Trophoblast cell (in vitro differentiated cells and primary cell): ENCODE results near the gene COPE.
A peak's percentile ranks its signal among the peaks of the same experiment; 100 is the strongest.

ENCODE experiments used
- DNase-seq, 2 donors: peaks; one replicate each; pipeline ENCODE4 v3.0.0-alpha.2; 2016
- H2AFZ ChIP-seq: 2 replicates; pipeline ENCODE4 v1.6.1; 2013; ENCODE audit warnings: low read length, moderate library complexity, mild to moderate bottlenecking; ENCODE audit not compliant: insufficient read depth, poor library complexity
- H2AK5ac ChIP-seq: 2 replicates; pipeline ENCODE4 v1.6.1; 2013; ENCODE audit warnings: mild to moderate bottlenecking, low read length
- H2BK120ac ChIP-seq: 2 replicates; pipeline ENCODE4 v1.6.1; 2013; ENCODE audit warnings: low read length, mild to moderate bottlenecking, moderate library complexity; ENCODE audit not compliant: insufficient read depth, poor library complexity
- H2BK12ac ChIP-seq: 2 replicates; pipeline ENCODE4 v1.6.1; 2013; ENCODE audit warnings: mild to moderate bottlenecking, low read length, moderate library complexity
- H2BK5ac ChIP-seq: 2 replicates; pipeline ENCODE4 v1.6.1; 2013; ENCODE audit warnings: low read length, low read depth, moderate library complexity, mild to moderate bottlenecking; ENCODE audit not compliant: poor library complexity
- H3K14ac ChIP-seq: 2 replicates; pipeline ENCODE4 v1.6.1; 2013; ENCODE audit warnings: mild to moderate bottlenecking, low read length
- H3K18ac ChIP-seq: 2 replicates; pipeline ENCODE4 v1.6.1; 2013; ENCODE audit warnings: mild to moderate bottlenecking, low read length
- H3K23ac ChIP-seq: 2 replicates; pipeline ENCODE4 v1.6.1; 2013; ENCODE audit warnings: low read length
- H3K27ac ChIP-seq: 2 replicates; pipeline ENCODE4 v1.5.1; 2013; ENCODE audit warnings: low read depth, mild to moderate bottlenecking, inconsistent platforms, low read length, moderate library complexity
- H3K27me3 ChIP-seq: 2 replicates; pipeline ENCODE4 v1.6.1; 2013; ENCODE audit warnings: inconsistent platforms, mild to moderate bottlenecking, low read length, moderate library complexity; ENCODE audit not compliant: insufficient read depth
- H3K36me3 ChIP-seq, 2 experiments: 1 replicate in 1 of 2; 2 replicates in 1 of 2; pipeline ENCODE4 v1.6.1; 2013; ENCODE audit warnings: low read length in 2 of 2, mild to moderate bottlenecking in 2 of 2, moderate library complexity in 1 of 2; ENCODE audit not compliant: insufficient read depth in 2 of 2, control insufficient read depth in 1 of 2
- H3K4ac ChIP-seq: 2 replicates; pipeline ENCODE4 v1.6.1; 2013; ENCODE audit warnings: low read depth, mild to moderate bottlenecking, low read length, moderate library complexity
- H3K4me1 ChIP-seq, 2 experiments: 1 replicate in 1 of 2; 2 replicates in 1 of 2; pipeline ENCODE4 v1.6.1; 2013; ENCODE audit warnings: low read length in 2 of 2, mild to moderate bottlenecking in 2 of 2, moderate library complexity in 1 of 2; ENCODE audit not compliant: insufficient read depth in 2 of 2, control insufficient read depth in 1 of 2
- H3K4me2 ChIP-seq: 2 replicates; pipeline ENCODE4 v1.6.1; 2013; ENCODE audit warnings: inconsistent platforms, mild to moderate bottlenecking, low read length, moderate library complexity
- H3K4me3 ChIP-seq: 2 replicates; pipeline ENCODE4 v1.5.1; 2013; ENCODE audit warnings: mild to moderate bottlenecking, low read depth, low read length, inconsistent platforms
- H3K79me1 ChIP-seq: one replicate; pipeline ENCODE4 v1.6.1; 2013; ENCODE audit warnings: low read length
- H3K79me2 ChIP-seq: 2 replicates; pipeline ENCODE4 v1.6.1; 2013; ENCODE audit warnings: low read length, mild to moderate bottlenecking; ENCODE audit not compliant: control insufficient read depth, insufficient read depth, poor library complexity
- H3K9ac ChIP-seq: 2 replicates; pipeline ENCODE4 v1.6.1; 2013; ENCODE audit warnings: mild to moderate bottlenecking, low read length
- H3K9me3 ChIP-seq: 2 replicates; pipeline ENCODE4 v1.6.1; 2013; ENCODE audit warnings: low read depth, mild to moderate bottlenecking, control low read depth, inconsistent platforms, low read length; ENCODE audit not compliant: insufficient read depth
- H4K12ac ChIP-seq: 2 replicates; pipeline ENCODE4 v1.6.1; 2013; ENCODE audit warnings: low read depth, mild to moderate bottlenecking, low read length, moderate library complexity
- H4K8ac ChIP-seq: 2 replicates; pipeline ENCODE4 v1.6.1; 2013; ENCODE audit warnings: low read depth, mild to moderate bottlenecking, low read length, moderate library complexity
- H4K91ac ChIP-seq: one replicate; pipeline ENCODE4 v1.6.1; 2013; ENCODE audit warnings: low read depth, mild to moderate bottlenecking, low read length, moderate library complexity
- WGBS: extraction: QIAGEN DNeasy Blood & Tissue Kit; methylation state at CpG from one replicate; pipeline ENCODE4 v1.1.7; 2013; ENCODE audit warnings: missing lambda C conversion rate; ENCODE audit not compliant: insufficient read length, insufficient coverage; ENCODE audit errors: extremely low coverage; 5-methylcytosine and 5-hydroxymethylcytosine counted together

COPE gene

GRCh38 chr19:18852648-18853047, 66.5 kb downstream of the COPE start:
- Histone ChIP-seq H2BK5ac (no peak overlapping the region), H2BK120ac (no peak overlapping the region), H3K4me2 (no peak overlapping the region), H3K36me3 (peaks cover 80 to 83% of the 10 kb centered on the region in 2 experiments), H2AFZ (no peak overlapping the region), H2AK5ac (no peak overlapping the region), H3K18ac (no peak overlapping the region), H3K79me2 (peaks cover 5% of the 10 kb centered on the region), H3K4ac (no peak overlapping the region), H3K14ac (no peak overlapping the region), H3K79me1 (peaks cover 6% of the 10 kb centered on the region), H3K27me3 (no peaks in the 10 kb centered on the region), H3K9ac (no peak overlapping the region), H3K27ac (no peak overlapping the region), H4K91ac (no peak overlapping the region), H2BK12ac (no peak overlapping the region), H4K8ac (no peak overlapping the region), H4K12ac (no peak overlapping the region), H3K4me3 (no peak overlapping the region), H3K23ac (no peak overlapping the region), H3K9me3 (peaks cover 1% of the 10 kb centered on the region), H3K4me1 (peaks cover 15 to 30% of the 10 kb centered on the region in 2 experiments)
- WGBS: no CpG with 5 or more reads among the region's 12 CpGs
- DNase-seq: no peak

GRCh38 chr19:18851673-18852325, 67.4 kb downstream of the COPE start:
- H2BK12ac ChIP-seq: no peak overlapping the region
- H3K27ac ChIP-seq: no peak overlapping the region
- H2BK120ac ChIP-seq: no peak overlapping the region
- H3K4ac ChIP-seq: peak overlapping the region; percentile 28
- peaks cover 15 to 30% of the 10 kb centered on the region in 2 experiments for H3K4me1 ChIP-seq
- no peak overlapping the region for H4K91ac ChIP-seq
- H3K79me2 ChIP-seq: peaks cover 5% of the 10 kb centered on the region
- no CpG with 5 or more reads among the region's 31 CpGs for WGBS
- no peak overlapping the region for H3K9ac ChIP-seq
- H3K23ac ChIP-seq: no peak overlapping the region
- H3K4me2 ChIP-seq: no peak overlapping the region
- no peak overlapping the region for H3K4me3 ChIP-seq
- H2BK5ac ChIP-seq: no peak overlapping the region
- H4K12ac ChIP-seq: no peak overlapping the region
- H2AK5ac ChIP-seq: no peak overlapping the region
- H3K36me3 ChIP-seq: peaks cover 73 to 79% of the 10 kb centered on the region in 2 experiments
- peak overlapping the region; percentile 31 for H3K18ac ChIP-seq
- no peak overlapping the region for H4K8ac ChIP-seq
- H3K27me3 ChIP-seq: no peaks in the 10 kb centered on the region
- H3K14ac ChIP-seq: no peak overlapping the region
- H3K79me1 ChIP-seq: peaks cover 6% of the 10 kb centered on the region
- no peak for DNase-seq
- no peak overlapping the region for H2AFZ ChIP-seq
- H3K9me3 ChIP-seq: peaks cover 1% of the 10 kb centered on the region

GRCh38 chr19:18850471-18851375, 68.5 kb downstream of the COPE start:
- Histone ChIP-seq H2BK5ac (no peak overlapping the region), H4K8ac (no peak overlapping the region), H3K14ac (no peak overlapping the region), H3K4me2 (no peak overlapping the region), H3K4me3 (no peak overlapping the region), H3K4me1 (peaks cover 15 to 30% of the 10 kb centered on the region in 2 experiments), H3K27me3 (no peaks in the 10 kb centered on the region), H3K27ac (peak overlapping the region; percentile 35), H2BK12ac (no peak overlapping the region), H2AK5ac (no peak overlapping the region), H3K79me1 (peaks cover 6% of the 10 kb centered on the region), H3K36me3 (peaks cover 69 to 75% of the 10 kb centered on the region in 2 experiments), H4K91ac (no peak overlapping the region), H3K4ac (peak overlapping the region; percentile 12), H3K18ac (peak overlapping the region; percentile 34), H3K9me3 (peaks cover 1% of the 10 kb centered on the region), H3K23ac (no peak overlapping the region), H3K79me2 (peaks cover 5% of the 10 kb centered on the region), H2BK120ac (no peak overlapping the region), H2AFZ (no peak overlapping the region), H4K12ac (no peak overlapping the region), H3K9ac (no peak overlapping the region)
- DNase-seq: peak; percentile 34 to 47
- no CpG with 5 or more reads among the region's 27 CpGs for WGBS

GRCh38 chr19:18849838-18850400, 69.3 kb downstream of the COPE start:
- H3K4me3 ChIP-seq: no peak overlapping the region
- no peak overlapping the region for H2BK120ac ChIP-seq
- peaks cover 1% of the 10 kb centered on the region for H3K9me3 ChIP-seq
- no peak overlapping the region for H2AFZ ChIP-seq
- H4K91ac ChIP-seq: no peak overlapping the region
- peaks cover 15 to 30% of the 10 kb centered on the region in 2 experiments for H3K4me1 ChIP-seq
- H3K18ac ChIP-seq: no peak overlapping the region
- no peak overlapping the region for H4K12ac ChIP-seq
- peaks cover 6% of the 10 kb centered on the region for H3K79me1 ChIP-seq
- H3K9ac ChIP-seq: no peak overlapping the region
- H4K8ac ChIP-seq: no peak overlapping the region
- H3K27ac ChIP-seq: no peak overlapping the region
- no peak overlapping the region for H3K23ac ChIP-seq
- no peak overlapping the region for H3K4ac ChIP-seq
- H3K27me3 ChIP-seq: no peaks in the 10 kb centered on the region
- no peak overlapping the region for H3K4me2 ChIP-seq
- H3K14ac ChIP-seq: peak overlapping the region; percentile 22
- WGBS: no CpG with 5 or more reads among the region's 16 CpGs
- no peak overlapping the region for H2BK12ac ChIP-seq
- no peak for DNase-seq
- H2AK5ac ChIP-seq: no peak overlapping the region
- peaks cover 5% of the 10 kb centered on the region for H3K79me2 ChIP-seq
- H3K36me3 ChIP-seq: peaks cover 61 to 70% of the 10 kb centered on the region in 2 experiments
- no peak overlapping the region for H2BK5ac ChIP-seq
